Ectodermal cell (in vitro differentiated cells): ENCODE data around the gene MYBPC1.

Experiments used
- H3K27ac ChIP-seq: 2 replicates; pipeline ENCODE4 v1.7.0; 2013; ENCODE audit warnings: mild to moderate bottlenecking, low read depth, low read length; ENCODE audit not compliant: insufficient read depth, poor library complexity, severe bottlenecking
- H3K27me3 ChIP-seq: 2 replicates; pipeline ENCODE4 v1.7.0; 2013; ENCODE audit warnings: mild to moderate bottlenecking, low read length; ENCODE audit not compliant: insufficient read depth, control insufficient read depth, poor library complexity, severe bottlenecking
- H3K36me3 ChIP-seq: one replicate; pipeline ENCODE4 v1.7.0; 2013; ENCODE audit warnings: low read length; ENCODE audit not compliant: control insufficient read depth, insufficient read depth
- H3K4me1 ChIP-seq: one replicate; pipeline ENCODE4 v1.7.0; 2013; ENCODE audit warnings: low read length; ENCODE audit not compliant: control insufficient read depth, insufficient read depth
- H3K4me3 ChIP-seq: 2 replicates; pipeline ENCODE4 v1.7.0; 2013; ENCODE audit warnings: low read depth, low read length, control low read depth; ENCODE audit not compliant: insufficient read depth
- H3K9me3 ChIP-seq: 2 replicates; pipeline ENCODE4 v1.7.0; 2013; ENCODE audit warnings: mild to moderate bottlenecking, low read length, moderate library complexity; ENCODE audit not compliant: control insufficient read depth
- WGBS, 2 experiments: methylation state at CpG; one replicate each; pipeline ENCODE4 v1.1.7; 2013; ENCODE audit warnings: missing lambda C conversion rate in 2 of 2; 5-methylcytosine and 5-hydroxymethylcytosine counted together

The MYBPC1 gene

DNA sequence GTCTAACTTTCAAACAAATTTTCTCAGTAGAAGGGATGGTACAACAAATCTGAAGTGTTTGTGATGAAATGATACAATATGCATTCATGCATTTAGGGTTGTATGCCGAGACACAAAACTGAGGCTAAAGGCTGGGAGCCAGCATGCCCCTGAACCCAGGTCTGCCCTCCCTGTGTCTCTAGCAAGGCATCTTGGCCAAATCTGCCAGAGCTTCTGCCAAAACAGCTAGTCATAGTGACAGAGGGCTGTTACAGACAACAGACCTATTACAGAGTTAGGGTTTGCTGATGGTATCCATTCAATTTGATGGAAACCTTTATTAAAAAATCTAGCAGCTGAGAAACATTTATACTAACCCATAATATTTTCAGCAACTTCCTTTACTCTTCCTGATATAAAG is 91.4 kb downstream of the MYBPC1 start:
- no peak overlapping the region for H3K4me3 ChIP-seq

DNA sequence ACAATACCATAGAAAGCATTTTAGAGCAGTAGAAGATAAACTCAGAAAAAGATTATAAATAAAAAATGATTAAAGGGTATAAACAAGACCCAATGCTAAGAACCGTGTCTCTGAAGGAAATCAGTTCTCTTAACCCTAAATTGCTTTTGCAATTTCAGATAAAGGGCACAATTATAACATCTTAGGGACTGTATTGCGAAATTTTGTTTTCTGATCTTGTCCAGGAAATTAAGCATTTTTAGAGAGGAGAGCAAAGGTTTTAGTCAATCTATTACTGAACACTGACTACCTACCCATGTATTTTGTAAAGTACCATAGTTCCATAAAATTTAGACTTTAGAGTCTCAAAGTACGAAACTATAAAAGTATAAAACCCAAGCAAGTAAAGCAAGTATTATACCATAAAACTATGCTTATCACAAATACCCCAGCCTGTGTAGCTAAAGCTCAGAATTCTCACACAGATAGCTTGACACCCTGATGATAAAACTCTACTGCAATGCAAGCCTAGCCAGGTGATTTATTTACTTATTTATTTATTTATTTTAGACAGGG is 95.8 kb downstream of the MYBPC1 start:
- 51 to 79% methylated on average over 2 to 3 of the region's 3 CpGs for WGBS, 2 experiments
- Histone ChIP-seq H3K4me3 (no peak overlapping the region), H3K27me3 (peaks cover 7% of the 10 kb centered on the region), H3K36me3 (no peaks in the 10 kb centered on the region), H3K27ac (no peak overlapping the region), H3K4me1 (no peaks in the 10 kb centered on the region), H3K9me3 (no peaks in the 10 kb centered on the region)

More for the DNA sequence above, 91.4 kb downstream of the MYBPC1 start:
- H3K36me3 ChIP-seq: no peaks in the 10 kb centered on the region
- H3K4me1 ChIP-seq: no peaks in the 10 kb centered on the region
- WGBS, 2 experiments: 93 to 100% methylated on average over 1 of the region's 1 CpG
- H3K27me3 ChIP-seq: no peaks in the 10 kb centered on the region
- H3K27ac ChIP-seq: no peak overlapping the region
- no peaks in the 10 kb centered on the region for H3K9me3 ChIP-seq

DNA sequence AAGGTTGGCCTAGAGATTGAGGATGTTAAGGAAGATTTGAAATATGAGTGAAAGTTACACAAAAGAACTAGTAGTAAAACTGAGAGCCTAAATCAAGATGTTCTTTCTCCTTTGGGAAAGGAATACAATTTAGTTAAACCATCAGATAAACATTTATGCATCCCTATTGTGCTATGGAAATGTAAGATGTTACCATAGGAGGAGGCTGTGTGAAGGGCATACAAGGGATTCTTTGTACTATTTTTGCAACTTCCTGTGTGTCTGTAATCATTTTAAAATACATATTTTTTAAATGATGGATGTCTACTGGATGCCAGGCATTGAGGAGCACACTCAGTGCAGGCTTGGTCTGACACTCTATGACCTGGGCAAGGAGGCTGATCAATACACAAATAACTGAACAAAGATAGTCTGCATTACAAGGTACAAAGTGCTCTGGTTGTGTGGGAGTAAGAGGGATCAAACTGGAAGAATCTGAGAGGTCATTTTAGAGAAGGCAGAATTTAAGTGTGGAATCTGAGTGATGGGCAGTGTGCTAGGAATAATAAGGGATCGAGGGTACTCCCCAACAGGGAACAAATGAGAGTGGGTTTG is 96.8 kb downstream of the MYBPC1 start:
- Histone ChIP-seq H3K36me3 (no peaks in the 10 kb centered on the region), H3K27ac (no peak overlapping the region), H3K4me3 (no peak overlapping the region), H3K27me3 (peaks cover 17% of the 10 kb centered on the region), H3K9me3 (no peaks in the 10 kb centered on the region), H3K4me1 (no peaks in the 10 kb centered on the region)
- WGBS, 2 experiments: 90% methylated on average over 1 of the region's 1 CpG

DNA sequence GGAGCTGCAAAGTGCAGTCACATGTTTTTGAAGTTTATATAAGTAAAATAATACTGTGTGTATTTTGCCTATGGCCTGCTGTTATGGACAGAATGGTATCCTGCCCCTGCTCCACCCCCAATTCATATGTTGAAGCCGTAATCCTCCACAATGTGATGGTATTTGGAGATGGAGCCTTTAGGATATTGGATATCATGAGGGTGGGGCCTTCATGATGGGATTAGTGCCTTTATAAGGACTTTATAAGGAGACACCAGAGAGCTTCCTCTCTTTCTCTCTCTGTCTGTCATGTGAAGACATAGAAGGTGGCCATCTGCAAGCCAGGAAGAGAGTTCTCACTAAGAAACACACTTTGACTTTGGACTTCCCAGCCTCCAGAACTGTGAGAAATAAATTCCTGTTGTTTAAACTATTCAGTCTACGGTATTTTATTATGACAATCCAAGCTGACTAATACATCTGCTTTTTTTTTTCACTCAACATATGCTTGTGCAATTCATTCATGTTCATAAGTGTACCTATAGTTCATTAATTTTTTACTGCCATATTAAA is 99.6 kb downstream of the MYBPC1 start:
- no peak overlapping the region for H3K4me3 ChIP-seq
- H3K36me3 ChIP-seq: no peaks in the 10 kb centered on the region
- no peaks in the 10 kb centered on the region for H3K9me3 ChIP-seq
- H3K4me1 ChIP-seq: no peaks in the 10 kb centered on the region
- no peak overlapping the region for H3K27ac ChIP-seq
- H3K27me3 ChIP-seq: peaks cover 32% of the 10 kb centered on the region
- WGBS, 2 experiments: 91 to 100% methylated on average over 2 of the region's 2 CpGs

DNA sequence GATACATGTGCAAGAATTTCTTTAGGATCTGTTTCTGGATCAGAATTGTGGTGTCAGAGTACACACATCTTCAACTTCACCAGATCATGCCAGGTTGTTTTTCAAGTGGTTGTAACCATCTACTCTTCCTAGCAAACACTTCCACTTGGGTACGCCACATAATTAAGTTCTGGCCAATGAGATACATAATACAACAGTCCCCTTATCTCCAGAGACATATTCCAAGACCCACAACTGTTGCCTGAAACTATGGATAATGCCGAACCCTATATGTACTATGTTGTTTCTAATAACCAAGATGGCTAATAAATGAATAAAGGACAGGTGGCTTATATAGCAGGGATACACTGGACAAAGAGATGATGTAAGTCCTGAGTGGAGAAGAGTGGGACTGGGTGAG is 100.2 kb downstream of the MYBPC1 start:
- Histone ChIP-seq H3K27ac (no peak overlapping the region), H3K9me3 (no peaks in the 10 kb centered on the region), H3K4me1 (no peaks in the 10 kb centered on the region), H3K36me3 (no peaks in the 10 kb centered on the region), H3K27me3 (peaks cover 32% of the 10 kb centered on the region), H3K4me3 (no peak overlapping the region)
- 97 to 100% methylated on average over 1 to 2 of the region's 2 CpGs for WGBS, 2 experiments

GRCh38 chr12:101695706-101696105 is 100.9 kb downstream of the MYBPC1 start:
- Histone ChIP-seq H3K27me3 (peaks cover 32% of the 10 kb centered on the region), H3K4me1 (no peaks in the 10 kb centered on the region)

GRCh38 chr12:101696251-101697196 is 101.8 kb downstream of the MYBPC1 start:
- Histone ChIP-seq H3K27me3 (peaks cover 32% of the 10 kb centered on the region), H3K36me3 (no peaks in the 10 kb centered on the region), H3K4me1 (no peaks in the 10 kb centered on the region), H3K27ac (no peak overlapping the region), H3K4me3 (peak overlapping the region; percentile 76), H3K9me3 (no peaks in the 10 kb centered on the region)
- 46 to 50% methylated on average over 18 of the region's 18 CpGs for WGBS, 2 experiments

More at GRCh38 chr12:101695706-101696105, 100.9 kb downstream of the MYBPC1 start:
- no peaks in the 10 kb centered on the region for H3K36me3 ChIP-seq
- H3K27ac ChIP-seq: no peak overlapping the region
- H3K4me3 ChIP-seq: no peak overlapping the region
- H3K9me3 ChIP-seq: no peaks in the 10 kb centered on the region
- WGBS, 2 experiments: 90% methylated on average over 1 of the region's 1 CpG

DNA sequence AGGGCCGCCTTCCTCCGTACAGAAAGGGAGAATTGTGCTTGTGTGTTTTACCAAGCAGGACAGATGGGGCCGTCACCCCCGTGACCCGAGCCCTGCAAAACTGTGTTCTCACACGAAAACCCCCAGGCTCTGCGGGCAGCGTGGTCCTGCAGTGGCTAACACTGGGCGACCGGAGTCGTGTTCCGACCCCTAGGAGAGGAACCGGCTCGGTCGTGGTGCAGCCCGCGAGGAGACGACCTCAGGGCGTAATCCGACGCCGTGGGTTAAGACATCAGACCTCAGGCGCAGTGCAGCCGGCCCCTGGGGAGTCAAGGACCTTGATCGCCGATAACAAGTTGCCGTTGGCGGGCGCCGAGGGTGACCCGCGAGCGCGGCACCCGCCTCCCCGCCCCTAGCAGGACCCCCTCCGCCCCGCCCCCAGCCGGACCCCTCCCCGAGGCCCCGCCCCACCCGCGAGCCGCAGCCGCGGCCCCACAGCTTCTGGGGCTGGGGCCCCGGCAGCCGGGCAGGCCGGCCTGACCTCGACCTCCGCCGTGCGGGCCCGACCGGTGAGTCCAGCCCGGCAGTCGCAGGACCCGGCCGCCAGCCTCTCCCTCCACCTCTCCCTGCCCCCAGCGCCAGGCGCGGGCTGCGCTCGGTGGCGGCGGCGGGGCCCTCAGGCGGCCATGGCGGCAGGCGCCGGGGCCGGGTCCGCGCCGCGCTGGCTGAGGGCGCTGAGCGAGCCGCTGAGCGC is 102.6 kb downstream of the MYBPC1 start, which contains the start of gene CHPT1:
CHPT1 (plus strand) TSS at position 444 of the 733 bp plus-strand sequence; CDS start at position 666, 222 bp downstream.
- Histone ChIP-seq H3K9me3 (no peaks in the 10 kb centered on the region), H3K4me3 (peak within 1 kb of the TSS; percentile 76), H3K27me3 (peaks cover 32% of the 10 kb centered on the region), H3K27ac (no peak within 1 kb of the TSS), H3K36me3 (no peaks in the 10 kb centered on the region), H3K4me1 (no peaks in the 10 kb centered on the region)
- 0% methylated on average over 77 to 80 of the region's 80 CpGs for WGBS, 2 experiments

GRCh38 chr12:101697930-101698799 is 103.4 kb downstream of the MYBPC1 start:
- no peaks in the 10 kb centered on the region for H3K4me1 ChIP-seq
- H3K4me3 ChIP-seq: peak overlapping the region; percentile 76
- peaks cover 32% of the 10 kb centered on the region for H3K27me3 ChIP-seq
- no peaks in the 10 kb centered on the region for H3K36me3 ChIP-seq
- no peaks in the 10 kb centered on the region for H3K9me3 ChIP-seq
- no peak overlapping the region for H3K27ac ChIP-seq
- 1% methylated on average over 67 of the region's 67 CpGs for WGBS, 2 experiments
